ENCODE data around the gene CDKN2C.

DNA sequence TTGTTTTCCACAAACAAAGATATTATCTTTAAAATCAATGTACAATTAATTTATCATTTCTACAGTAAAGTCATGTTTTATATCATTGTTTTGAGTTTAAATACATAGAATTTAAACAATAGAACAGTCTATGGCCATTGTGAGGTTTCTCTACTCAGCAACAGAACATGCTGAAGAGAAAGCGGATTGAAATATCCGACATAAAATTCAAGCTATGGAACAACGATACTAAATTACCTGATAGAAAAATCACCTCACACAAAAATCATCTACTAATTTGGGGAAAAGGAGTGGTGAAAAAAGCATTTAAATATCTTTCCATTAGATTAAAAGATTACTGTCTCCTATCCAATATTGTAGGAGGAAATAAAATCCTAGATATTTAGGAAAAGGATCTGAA, 12.6 kb downstream of the CDKN2C start:
- TF ChIP-seq POLR2A (IDR thresholded peaks at IDR 0.05; ENCODE audit: low read depth, low read length), result no peak
- no peak for TF ChIP-seq SPI1 (IDR thresholded peaks at IDR 0.05; ENCODE audit: low read depth, low read length)
- no peak for TF ChIP-seq TAF1 (IDR thresholded peaks at IDR 0.05; ENCODE audit: low read depth, low read length)
- TF ChIP-seq POLR2AphosphoS5 (IDR thresholded peaks at IDR 0.05; ENCODE audit: low read depth, low read length), result no peak
- no peak for TF ChIP-seq PAX5 (IDR thresholded peaks at IDR 0.05; ENCODE audit: insufficient read depth, low read length, severe bottlenecking)
- TF ChIP-seq POU2F2 (IDR thresholded peaks at IDR 0.05; ENCODE audit: low read depth, low read length), result no peak

All from GM12891 (cell line).